Measurements from ENCODE around the gene ACSL5.

ACSL5 gene

DNA sequence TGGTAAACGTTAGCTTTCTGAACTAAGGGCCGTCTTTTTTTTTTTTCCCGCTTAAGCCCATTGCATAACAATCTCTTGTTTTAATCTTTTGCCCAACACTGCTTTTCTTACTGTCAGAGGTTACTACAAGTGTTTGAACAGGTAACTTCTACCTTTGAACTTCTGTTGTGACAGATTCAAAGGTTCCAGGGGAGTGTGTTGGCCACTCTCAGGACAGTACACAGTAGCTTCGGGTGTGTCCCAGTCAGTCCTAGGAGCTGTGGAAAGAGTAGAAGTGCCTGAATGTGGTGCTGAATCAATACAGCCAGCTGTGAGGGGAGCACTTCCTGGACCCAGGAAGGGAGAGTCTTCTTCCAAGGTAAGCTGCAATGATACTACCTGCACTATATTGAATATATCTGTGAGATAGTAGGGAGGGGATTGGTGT is at the start of gene ACSL5:
Gene ACSL5, plus strand, starts transcription at position 205 of the 427 bp plus-strand sequence. CDS start 20,831 bp downstream, outside the sequence.
- DNase-seq (ENCODE audit: low spot score): no peak

GRCh38 chr10:112327678-112328077 is 46.2 kb upstream of the ACSL5 start:
- DNase-seq (ENCODE audit: low spot score): no peak

- DNase-seq (ENCODE audit: low spot score): no peak
Observed at GRCh38 chr10:112330162-112330561, 43.8 kb upstream of the ACSL5 start.

DNA sequence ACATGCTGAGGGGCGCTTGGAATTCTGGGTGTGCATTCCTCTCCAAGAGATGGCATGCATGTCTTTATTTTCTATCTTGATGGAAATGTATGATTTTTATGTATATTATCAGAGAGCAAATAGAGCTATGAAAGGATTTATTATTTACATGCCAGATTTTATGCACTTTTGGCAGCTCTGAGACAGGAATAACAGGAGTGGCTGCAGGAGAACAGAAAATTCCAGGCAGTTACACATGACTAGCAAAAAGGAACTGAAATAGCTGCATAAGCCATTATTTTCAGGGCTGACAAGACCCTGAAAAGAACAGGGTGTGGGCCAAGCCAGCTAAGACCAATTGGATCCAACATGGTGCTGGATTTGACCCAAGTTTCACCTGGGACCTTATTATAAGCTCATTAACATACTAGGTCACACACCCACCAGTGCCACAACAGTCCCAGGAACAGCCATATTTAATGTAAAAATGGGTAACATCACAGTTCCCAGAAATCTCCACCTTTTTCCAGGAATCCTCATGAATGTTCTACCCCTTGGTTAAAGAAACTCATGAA is 43.2 kb upstream of the ACSL5 start:
- no peak for DNase-seq (ENCODE audit: low spot score)

GRCh38 chr10:112332022-112332421 is 41.9 kb upstream of the ACSL5 start:
- no peak for DNase-seq (ENCODE audit: low spot score)

DNA sequence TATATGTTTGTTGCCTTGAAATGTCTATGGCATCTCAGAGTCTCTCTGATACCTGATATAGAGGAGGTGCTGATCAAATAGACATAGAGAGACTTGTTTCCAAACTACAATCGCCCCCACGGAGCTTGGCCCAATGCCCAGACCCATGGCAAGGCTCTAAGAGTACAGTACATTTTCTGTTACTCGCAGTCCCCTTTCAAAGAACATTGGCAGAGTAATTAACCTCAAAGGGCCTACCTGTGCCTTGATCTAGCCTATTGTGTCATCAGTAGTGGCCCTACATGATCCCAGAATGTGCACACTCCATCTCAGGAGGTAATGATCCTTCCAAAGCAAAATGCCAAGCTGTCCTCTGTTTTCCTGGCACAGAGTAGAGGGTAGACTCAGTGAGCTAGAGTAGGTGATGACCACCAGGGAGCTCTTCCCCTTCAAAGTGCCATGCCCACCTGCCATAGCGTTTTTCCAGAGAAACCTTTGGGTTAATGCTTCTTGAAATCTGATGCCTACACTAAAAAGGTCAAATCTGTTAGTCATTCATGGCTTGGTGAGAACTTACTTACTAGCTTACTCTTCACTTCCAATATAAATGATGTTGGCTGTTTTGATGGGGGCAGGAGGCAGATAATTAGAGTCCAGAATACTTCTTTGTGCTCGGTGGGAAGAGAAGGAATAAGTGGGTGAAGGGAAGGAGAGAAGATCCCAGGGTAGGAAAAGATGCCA is 41.2 kb upstream of the ACSL5 start:
- no peak for DNase-seq (ENCODE audit: low spot score)

- DNase-seq (ENCODE audit: low spot score): no peak
Observed at GRCh38 chr10:112333452-112333851, 40.5 kb upstream of the ACSL5 start.

GRCh38 chr10:112335111-112335867 is 38.6 kb upstream of the ACSL5 start:
- DNase-seq (ENCODE audit: low spot score): no peak

- no peak for DNase-seq (ENCODE audit: low spot score)
Observed at GRCh38 chr10:112335868-112336265, 38.0 kb upstream of the ACSL5 start.

DNA sequence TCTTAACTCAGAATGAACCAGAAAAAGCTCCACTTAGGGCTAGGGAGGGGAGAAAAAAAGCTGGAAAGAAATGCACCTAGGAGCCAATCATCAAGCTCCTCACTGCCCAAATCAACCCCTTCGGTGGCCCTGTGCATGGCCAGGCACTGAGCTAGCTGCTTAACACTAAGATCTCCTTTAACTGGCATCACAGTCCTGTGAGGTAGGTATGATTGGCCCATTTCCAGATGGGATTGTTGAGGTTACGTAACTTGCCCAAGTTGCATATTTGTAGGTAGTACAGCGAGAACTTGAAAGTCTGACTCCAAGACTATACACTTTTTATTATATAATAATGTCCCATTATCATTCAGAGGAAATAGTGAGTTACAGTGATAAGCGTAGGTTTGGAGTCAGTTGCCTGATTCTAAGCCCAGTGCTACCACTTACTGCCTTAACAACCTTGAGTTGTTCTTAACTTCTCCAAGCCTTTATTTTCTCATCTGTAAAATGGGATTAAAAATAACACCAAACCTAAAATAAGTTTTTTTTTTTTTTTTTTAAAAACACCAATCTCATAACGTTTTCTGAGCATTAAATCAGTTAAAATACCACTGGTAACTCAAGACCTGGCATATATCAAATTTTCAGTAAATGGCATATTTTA is 37.2 kb upstream of the ACSL5 start:
- no peak for DNase-seq (ENCODE audit: low spot score)

- DNase-seq (ENCODE audit: low spot score): no peak
Observed at GRCh38 chr10:112338957-112339356, 35.0 kb upstream of the ACSL5 start.

DNA sequence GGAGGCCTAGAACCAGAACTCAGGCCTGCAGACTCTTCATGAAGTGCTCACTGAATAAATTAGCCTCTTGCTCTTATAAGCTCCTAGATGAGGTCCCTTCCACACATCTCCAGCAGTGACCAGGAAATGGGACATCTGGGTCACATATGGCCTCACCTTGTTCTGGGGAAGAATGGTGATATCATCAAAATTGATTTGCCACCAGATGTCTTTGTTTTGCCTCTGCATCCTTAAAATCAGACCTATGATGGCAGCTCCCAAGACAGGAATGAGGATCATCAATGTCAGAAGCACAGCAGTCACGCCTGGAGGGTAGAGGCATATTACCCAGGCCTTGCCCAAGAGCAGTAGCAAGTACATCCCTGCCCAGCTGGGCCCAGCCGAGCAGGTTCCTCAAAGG is 33.3 kb upstream of the ACSL5 start:
- DNase-seq (ENCODE audit: low spot score): no peak

- no peak for DNase-seq (ENCODE audit: low spot score)
Observed at GRCh38 chr10:112343056-112343806, 30.7 kb upstream of the ACSL5 start.

- DNase-seq (ENCODE audit: low spot score): no peak
Observed at GRCh38 chr10:112344261-112344660, 29.7 kb upstream of the ACSL5 start.

DNA sequence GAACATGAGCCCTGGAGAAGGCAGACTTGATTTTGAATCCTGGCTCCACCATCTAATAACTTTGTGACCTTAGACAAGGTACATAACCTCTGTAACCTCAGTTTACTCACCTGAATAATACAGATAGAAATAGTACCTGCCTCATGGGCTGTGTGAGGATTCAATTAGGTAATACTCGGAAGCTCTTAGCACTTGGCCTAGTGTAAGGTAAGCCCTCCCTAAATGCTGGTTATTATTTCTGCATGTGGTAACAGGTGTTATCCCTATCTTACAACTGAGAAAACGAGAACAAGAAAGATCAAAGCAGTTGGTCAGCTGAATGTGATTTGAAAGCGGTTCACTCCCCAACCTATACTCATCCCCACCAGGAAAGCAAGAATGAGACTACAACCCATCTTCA is 28.7 kb upstream of the ACSL5 start:
- DNase-seq (ENCODE audit: low spot score): no peak

DNA sequence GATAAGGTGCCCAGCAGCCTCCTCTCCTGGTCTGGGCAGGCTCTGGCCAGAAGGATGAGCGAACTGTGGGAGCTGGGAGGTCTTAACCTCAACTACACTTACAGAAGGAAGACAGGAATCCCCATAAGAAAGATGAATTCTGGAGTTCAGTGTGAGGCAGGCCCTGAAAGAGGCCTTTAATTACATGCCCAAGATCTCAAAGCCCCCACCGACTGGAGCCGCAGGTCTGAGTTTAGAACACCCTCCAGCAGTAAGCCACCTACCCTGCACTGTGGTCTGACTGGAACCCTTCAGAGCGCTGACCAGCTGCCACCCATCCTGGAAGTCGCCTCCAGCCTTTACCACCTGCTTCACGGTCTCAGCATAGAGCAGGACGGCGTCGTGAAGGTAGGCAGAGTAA is 28.2 kb upstream of the ACSL5 start:
- no peak for DNase-seq (ENCODE audit: low spot score)

GRCh38 chr10:112346774-112347173 is 27.1 kb upstream of the ACSL5 start:
- DNase-seq (ENCODE audit: low spot score): no peak

DNA sequence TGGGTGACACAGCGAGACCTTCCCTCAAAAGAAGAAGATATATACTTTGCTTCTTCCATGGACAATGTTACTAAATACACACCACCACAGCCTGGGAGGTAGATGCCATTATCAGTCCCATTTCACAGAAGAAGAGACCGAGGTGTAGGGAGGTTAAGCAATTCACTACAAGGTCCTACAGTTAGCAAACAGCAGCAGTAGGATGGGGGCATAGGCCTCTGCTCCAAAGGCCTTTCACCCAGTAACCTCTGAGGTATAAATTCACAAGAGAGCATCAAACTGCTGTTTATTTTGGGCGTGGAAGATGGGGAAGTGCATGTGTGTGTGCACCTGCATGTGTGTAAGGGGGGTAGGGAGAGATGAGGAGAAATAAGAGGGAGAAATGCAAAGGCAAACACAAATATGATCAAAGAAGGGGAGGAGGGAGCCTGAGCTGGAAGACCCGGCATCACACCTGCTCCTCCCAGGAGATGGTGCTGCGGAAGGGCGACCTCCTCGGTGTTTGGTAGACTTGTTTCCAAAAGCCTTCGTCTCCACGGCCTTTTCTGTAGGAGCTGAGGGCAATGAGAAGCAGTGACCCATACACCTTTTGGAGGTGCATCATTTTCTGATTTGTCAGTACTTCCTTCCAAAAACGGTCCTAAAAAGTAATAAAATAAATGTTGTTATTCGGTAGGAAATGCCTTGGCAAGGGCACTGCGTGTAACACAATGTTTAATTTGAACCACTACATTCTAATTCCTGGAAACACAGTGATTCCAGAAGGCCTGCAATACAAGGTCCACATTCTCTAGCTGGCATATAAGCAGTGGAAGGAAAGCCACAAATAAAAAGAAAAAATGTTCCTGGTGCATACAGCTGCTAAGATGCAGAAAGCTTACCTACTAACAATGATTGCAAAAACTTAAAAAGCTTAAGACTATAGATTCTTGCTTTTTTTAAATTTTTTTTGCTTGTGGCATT is 25.9 kb upstream of the ACSL5 start:
- no peak for DNase-seq (ENCODE audit: low spot score)

DNA sequence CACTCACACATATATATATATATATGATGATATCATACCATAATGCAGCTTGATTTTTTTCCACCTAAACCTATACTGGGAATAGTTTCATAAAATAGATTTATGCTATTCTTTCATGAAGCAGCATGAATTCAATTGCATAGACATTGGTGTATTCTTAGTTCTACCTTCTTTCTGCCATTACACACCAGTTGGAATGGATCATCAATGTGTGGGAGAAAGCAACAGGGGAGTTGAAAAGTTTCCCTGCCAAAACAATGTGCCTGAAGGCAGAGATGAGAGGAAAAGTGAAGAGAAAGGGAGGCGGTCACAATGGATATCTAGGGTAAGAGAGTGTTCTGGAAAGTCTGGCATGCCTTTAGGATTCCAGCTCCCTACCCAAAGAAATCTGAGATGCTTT is 25.2 kb upstream of the ACSL5 start:
- no peak for DNase-seq (ENCODE audit: low spot score)

DNA sequence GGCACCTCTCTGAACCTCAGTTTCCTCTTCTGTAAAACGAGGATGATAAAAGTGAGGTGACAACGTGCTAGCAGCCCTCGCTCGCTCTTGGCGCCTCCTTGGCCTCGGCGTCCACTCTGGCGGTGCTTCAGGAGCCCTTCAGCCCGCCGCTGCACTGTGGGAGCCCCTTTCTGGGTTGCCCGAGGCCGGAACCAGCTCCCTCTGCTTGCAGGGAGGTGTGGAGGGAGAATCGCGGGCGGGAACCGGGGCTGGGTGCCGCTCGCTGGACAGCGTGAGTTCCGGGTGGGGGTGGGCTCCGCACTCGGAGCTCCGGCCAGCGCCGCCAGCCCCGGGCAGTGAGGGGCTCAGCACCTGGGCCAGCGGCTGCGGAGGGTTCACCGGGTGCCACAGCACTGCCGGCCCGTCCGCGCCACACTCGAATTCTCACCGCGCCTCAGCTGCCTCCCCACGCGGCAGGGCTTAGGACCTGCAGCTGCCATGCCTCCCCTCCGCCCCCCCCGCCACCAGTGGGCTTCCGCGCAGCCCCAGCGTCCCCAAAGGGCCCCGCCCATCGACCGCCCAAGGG is 24.3 kb upstream of the ACSL5 start:
- DNase-seq (ENCODE audit: low spot score): no peak

DNA sequence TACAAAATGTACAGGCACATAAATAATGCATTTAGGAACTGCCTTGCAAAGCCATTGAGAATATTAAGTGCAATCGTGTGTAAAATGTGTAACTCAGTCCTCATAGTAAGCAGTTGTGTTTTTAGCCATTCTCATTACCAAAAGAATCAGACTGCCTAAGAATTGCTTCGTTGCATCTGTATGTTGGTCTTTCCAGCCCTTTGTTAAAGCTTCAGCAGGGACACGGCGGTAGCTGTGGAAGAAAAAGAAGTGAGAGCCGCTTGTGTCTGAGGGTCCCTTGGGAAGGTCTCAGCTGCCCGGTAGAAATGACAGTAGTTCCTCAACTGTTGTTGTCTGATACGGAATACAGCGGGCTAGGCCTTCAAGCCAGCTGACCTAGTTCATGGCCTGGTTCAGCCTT is 22.8 kb upstream of the ACSL5 start:
- no peak for DNase-seq (ENCODE audit: low spot score)
